Bladder microvascular endothelial cell (primary cell): ENCODE measurements around the gene SCYGR4. TPM values are rescaled to one million over a fixed set of nuclear protein-coding genes. Genes with fewer than 3 reads are reported as not detected.

Experiments used
- total RNA-seq: library from RNA; depleted of rRNA; stranded (reverse); fragments of >200 nt; gene quantifications from 2 replicates; pipeline ENCODE4 v1.2.3, GENCODE V29; 2014

SCYGR4 gene, protein sequence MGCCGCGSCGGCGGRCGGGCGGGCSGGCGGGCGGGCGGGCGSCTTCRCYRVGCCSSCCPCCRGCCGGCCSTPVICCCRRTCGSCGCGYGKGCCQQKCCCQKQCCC
- not detected in 2 replicates for total RNA-seq

DNA sequence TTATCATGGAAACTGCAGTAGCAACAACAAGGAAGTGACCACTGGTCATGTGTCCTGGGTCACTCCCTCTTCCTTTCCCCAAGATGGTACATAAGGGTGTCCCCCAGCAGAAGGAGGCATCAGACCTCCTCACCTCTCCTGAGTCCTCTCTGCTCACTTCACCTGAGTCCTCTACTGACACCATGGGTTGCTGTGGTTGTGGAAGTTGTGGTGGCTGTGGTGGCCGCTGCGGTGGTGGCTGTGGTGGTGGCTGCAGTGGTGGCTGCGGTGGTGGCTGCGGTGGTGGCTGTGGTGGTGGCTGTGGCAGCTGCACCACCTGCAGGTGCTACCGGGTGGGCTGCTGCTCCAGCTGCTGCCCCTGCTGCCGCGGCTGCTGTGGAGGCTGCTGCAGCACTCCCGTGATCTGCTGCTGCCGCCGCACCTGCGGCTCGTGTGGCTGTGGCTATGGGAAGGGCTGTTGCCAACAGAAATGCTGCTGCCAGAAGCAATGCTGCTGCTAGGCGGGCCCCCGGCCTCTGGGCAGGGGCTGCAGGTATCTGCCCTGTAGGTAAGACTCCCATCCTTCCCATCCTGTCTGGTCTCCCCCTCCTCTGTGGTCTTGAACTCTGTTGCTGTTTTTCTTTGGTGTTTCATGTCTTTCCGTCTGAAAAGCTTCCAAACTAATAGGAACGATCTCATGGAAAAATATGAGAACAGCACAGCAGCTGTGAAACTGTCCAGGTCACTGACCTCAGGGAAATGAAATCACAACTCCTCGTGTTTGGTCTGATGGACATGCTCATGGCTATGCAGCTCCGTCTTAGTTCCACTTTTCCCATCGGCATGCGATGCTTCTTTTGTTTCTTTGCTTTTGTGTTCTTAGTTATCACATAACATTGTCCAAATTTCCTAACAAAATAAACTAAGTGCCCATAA is at the start of gene SCYGR4:
Gene SCYGR4, plus strand, starts transcription at position 183 of the 915 bp plus-strand sequence. Its CDS starts 0 bp downstream, at position 183.

DNA sequence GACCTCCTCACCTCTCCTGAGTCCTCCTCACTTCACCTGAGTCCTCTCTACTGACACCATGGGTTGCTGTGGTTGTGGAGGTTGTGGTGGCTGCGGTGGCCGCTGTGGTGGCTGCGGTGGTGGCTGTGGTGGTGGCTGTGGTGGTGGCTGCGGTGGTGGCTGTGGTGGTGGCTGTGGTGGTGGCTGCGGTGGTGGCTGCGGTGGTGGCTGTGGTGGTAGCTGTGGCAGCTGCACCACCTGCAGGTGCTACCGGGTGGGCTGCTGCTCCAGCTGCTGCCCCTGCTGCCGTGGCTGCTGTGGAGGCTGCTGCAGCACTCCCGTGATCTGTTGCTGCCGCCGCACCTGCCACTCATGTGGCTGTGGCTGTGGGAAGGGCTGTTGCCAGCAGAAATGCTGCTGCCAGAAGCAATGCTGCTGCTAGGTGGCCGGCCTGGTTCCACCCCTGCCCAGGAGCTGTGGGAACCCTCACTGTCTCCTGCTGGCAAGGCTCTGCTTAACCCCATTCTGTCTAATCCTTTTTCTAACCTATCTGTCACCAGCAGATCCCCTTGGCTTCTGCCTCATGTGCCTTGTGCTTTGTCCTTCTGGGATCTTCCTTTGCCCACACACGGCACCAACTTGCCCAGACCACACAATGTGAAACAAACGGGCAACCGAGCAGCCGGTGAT is 18.3 kb upstream of the SCYGR4 start, which contains the start of gene SCYGR2:
Gene SCYGR2, plus strand, starts transcription at position 59 of the 669 bp plus-strand sequence. Its CDS starts 0 bp downstream, at position 59.

DNA sequence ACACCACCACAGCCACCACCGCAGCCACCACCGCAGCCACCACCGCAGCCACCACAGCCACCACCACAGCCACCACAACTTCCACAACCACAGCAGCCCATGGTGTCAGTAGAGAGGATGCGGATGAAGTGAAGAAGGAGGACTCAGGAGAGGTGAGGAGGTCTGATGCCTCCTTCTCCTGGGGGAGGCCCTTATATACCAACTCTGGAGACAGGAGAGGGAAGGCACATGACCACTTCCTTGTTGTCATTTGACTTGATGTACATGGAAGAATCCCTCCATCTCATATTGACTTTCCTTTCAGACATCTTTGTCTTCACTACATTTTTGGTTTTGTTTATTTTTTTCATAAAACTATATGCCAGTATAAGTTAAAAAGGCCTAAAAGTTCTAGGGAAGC is 2.6 kb upstream of the SCYGR4 start, which contains the start of gene SCYGR3:
Gene SCYGR3, minus strand, starts transcription at position 101 of the 400 bp plus-strand sequence. Its CDS starts 0 bp downstream, at position 101.

DNA sequence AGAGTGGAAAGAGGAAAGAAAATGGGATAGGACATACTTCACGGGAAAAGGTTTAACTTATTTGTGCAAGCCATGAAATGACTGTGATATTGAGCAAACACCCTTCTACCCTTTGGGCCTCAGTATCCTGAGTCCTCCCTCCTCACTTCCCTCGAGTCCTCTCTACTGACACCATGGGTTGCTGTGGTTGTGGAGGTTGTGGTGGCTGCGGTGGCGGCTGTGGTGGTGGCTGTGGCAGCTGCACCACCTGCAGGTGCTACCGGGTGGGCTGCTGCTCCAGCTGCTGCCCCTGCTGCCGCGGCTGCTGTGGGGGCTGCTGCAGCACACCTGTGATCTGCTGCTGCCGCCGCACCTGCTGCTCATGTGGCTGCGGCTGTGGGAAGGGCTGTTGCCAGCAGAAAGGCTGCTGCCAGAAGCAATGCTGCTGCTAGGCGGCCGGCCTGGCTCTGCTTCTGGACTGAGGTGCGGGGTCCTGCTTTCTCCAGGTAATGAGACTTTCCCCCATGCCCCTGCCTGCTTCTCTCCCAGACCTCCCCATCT is 49.4 kb downstream of the SCYGR4 start, which contains the start of gene SCYGR5:
Gene SCYGR5, plus strand, starts transcription at position 174 of the 540 bp plus-strand sequence. Its CDS starts 0 bp downstream, at position 174.

Other genes with a start within 250 kb of the SCYGR4 start
- not detected in 2 replicates for gene TM4SF20, start 238.2 kb upstream of the SCYGR4 start, total RNA-seq
- not detected in 2 replicates for gene SCYGR1, start 229.5 kb upstream of the SCYGR4 start, total RNA-seq
- 18.6 and 59.1 TPM in 2 replicates for gene AGFG1, start 145.3 kb upstream of the SCYGR4 start, total RNA-seq
- gene SCYGR2, start 18.6 kb upstream of the SCYGR4 start, total RNA-seq = not detected in 2 replicates
- gene SCYGR3, start 2.7 kb upstream of the SCYGR4 start, total RNA-seq = not detected in 2 replicates
- gene SCYGR5, start 49.3 kb downstream of the SCYGR4 start, total RNA-seq = not detected in 2 replicates
- not detected in 2 replicates for gene SLC19A3, start 100.5 kb downstream of the SCYGR4 start, total RNA-seq
- gene SCYGR6, start 107.3 kb downstream of the SCYGR4 start, total RNA-seq = not detected in 2 replicates
- gene SCYGR7, start 110.8 kb downstream of the SCYGR4 start, total RNA-seq = not detected in 2 replicates
- gene SCYGR8, start 128.4 kb downstream of the SCYGR4 start, total RNA-seq = not detected in 2 replicates
- 0.49 and 5.5 TPM in 2 replicates for gene CCL20, start 196.3 kb downstream of the SCYGR4 start, total RNA-seq